22Rv1 (cell line): ENCODE results near the gene PTPRJ.

ENCODE experiments used
- ZFX ChIP-seq: fragments of 450-650 bp; IDR thresholded peaks from 2 replicates; pipeline ENCODE4 v1.6.1; 2017; ENCODE audit warnings: antibody characterized with exemption, borderline replicate concordance
- TF ChIP-seq, protein P1 (sequence below): fragments of 450-650 bp; IDR thresholded peaks from 2 replicates; pipeline ENCODE4 v1.5.1; 2017; ENCODE audit warnings: mild to moderate bottlenecking

DNA sequence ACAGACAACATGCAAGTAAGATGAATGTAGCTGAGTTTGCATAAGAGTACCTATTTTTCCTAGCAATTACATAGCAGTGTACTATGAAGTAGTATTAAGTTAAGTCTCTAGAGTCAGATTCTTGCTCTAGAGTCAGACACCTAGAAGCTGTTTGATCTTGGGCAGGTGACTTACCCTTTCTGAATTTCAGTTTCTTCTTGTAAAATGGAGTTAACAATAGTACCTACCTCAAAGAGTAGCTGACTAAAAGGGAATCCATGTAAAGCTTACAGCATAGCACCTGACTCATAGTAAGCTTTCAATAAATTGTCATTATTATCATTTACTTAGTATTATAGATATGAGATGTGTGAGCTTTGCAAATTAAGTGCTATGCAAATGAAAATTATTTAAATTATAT is 47.8 kb upstream of the PTPRJ start:
- TF ChIP-seq, protein P1, sequence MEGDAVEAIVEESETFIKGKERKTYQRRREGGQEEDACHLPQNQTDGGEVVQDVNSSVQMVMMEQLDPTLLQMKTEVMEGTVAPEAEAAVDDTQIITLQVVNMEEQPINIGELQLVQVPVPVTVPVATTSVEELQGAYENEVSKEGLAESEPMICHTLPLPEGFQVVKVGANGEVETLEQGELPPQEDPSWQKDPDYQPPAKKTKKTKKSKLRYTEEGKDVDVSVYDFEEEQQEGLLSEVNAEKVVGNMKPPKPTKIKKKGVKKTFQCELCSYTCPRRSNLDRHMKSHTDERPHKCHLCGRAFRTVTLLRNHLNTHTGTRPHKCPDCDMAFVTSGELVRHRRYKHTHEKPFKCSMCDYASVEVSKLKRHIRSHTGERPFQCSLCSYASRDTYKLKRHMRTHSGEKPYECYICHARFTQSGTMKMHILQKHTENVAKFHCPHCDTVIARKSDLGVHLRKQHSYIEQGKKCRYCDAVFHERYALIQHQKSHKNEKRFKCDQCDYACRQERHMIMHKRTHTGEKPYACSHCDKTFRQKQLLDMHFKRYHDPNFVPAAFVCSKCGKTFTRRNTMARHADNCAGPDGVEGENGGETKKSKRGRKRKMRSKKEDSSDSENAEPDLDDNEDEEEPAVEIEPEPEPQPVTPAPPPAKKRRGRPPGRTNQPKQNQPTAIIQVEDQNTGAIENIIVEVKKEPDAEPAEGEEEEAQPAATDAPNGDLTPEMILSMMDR = no peak
- TF ChIP-seq ZFX = no peak
